ENCODE data around the gene STK39. TPM values are rescaled to one million over a fixed set of nuclear protein-coding genes. Genes with fewer than 3 reads are reported as not detected.

The STK39 gene
- total RNA-seq, 1 donor from 2014 or later, result 24.6 TPM

GRCh38 chr2:167990062-167990461 is 257.3 kb downstream of the STK39 start:
- DNase-seq (ENCODE audit: low spot score), result no peak

DNA sequence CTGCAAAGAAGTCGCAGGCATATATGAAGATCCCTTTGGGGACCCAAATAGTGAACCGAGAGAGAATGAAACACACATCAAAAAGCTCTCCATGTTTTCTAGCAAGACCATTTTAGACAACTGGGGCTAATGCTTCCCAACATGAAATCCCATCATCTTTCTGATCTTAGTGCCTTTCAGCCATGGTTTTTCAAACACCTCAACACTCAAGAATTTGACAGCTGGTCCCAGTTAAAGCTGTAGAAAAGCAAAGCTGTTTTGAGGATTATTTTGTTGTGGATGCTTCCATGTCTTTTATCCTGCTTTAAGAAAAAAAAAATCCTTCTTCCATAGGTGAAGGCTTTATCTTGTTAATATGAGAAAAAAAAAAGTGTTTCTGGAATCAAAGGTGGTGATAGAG is 259.1 kb downstream of the STK39 start:
- DNase-seq (ENCODE audit: low spot score), result no peak
- intact Hi-C loops (cut with DNase I), result no loop called here

More at GRCh38 chr2:167990062-167990461, 257.3 kb downstream of the STK39 start:
- intact Hi-C loops (cut with DNase I), result no loop called here

DNA sequence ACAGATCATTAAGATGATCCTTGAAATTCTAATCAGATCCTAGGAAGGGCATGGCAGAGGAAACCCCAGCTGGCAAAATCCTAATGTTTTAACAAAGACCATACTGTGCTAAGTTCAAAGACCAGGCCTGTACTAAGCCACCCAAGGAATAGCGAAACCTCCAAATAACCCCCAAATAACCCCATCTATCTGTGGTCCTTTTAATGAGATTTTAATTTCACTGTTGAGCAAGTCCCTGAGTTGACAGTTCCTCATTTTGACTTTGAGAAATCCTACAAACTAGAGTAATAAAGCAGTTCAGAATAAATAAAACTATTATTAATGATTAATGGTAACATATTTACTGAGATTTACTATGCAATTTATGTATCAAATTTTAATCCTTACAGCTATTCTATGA is 259.8 kb downstream of the STK39 start:
- no peak for DNase-seq (ENCODE audit: low spot score)
- intact Hi-C loops (cut with DNase I), result no loop called here

GRCh38 chr2:167987026-167987425 is 260.4 kb downstream of the STK39 start:
- intact Hi-C loops (cut with DNase I), result no loop called here
- no peak for DNase-seq (ENCODE audit: low spot score)

DNA sequence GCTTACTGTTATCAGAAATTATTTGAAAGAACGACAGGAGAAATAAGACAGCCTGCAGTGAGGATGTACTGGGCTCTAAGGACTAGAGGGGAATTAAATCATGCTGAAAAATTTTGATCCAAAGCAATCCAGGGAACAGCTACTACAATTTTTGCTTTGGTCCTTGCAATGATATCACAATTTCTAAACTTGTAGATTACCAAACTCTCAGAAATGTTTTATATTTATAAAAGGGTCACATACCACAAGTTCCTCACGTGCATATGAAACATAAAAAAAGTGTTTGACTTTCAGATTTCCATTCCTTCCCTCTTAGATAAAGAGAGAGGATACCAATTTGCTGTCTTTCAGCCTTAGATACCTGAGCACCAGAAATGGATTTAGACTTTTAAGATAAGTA is 261.2 kb downstream of the STK39 start:
- no peak for DNase-seq (ENCODE audit: low spot score)
- intact Hi-C loops (cut with DNase I), result no loop called here

DNA sequence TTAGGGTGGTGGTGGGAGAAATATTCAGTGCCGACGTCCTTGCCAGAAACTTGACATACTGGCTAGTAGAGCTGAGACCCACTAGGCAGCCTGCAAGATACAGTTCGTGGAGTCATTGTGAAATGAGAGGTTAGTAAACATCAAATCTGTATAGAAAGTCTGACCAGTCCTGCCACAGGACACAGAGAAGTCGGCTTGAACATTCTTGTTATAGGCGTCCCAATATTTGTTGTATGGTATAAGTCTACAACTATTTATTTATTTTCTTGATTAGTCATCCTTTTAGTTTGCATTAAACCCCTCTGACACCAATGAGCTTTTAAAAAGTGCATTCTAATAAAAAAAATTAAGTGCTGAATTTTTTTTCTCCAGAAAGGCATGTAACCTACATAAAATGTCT is 265.4 kb downstream of the STK39 start:
- no peak for DNase-seq (ENCODE audit: low spot score)
- intact Hi-C loops (cut with DNase I), result no loop called here

- DNase-seq (ENCODE audit: low spot score), result no peak
- intact Hi-C loops (cut with DNase I), result no loop called here
Observed at GRCh38 chr2:167980439-167980838, 267.0 kb downstream of the STK39 start.

GRCh38 chr2:167972746-167973145 is 274.6 kb downstream of the STK39 start:
- intact Hi-C loops (cut with DNase I), result no loop called here
- no peak for DNase-seq (ENCODE audit: low spot score)

GRCh38 chr2:167972020-167972419 is 275.4 kb downstream of the STK39 start:
- intact Hi-C loops (cut with DNase I), result no loop called here
- no peak for DNase-seq (ENCODE audit: low spot score)

DNA sequence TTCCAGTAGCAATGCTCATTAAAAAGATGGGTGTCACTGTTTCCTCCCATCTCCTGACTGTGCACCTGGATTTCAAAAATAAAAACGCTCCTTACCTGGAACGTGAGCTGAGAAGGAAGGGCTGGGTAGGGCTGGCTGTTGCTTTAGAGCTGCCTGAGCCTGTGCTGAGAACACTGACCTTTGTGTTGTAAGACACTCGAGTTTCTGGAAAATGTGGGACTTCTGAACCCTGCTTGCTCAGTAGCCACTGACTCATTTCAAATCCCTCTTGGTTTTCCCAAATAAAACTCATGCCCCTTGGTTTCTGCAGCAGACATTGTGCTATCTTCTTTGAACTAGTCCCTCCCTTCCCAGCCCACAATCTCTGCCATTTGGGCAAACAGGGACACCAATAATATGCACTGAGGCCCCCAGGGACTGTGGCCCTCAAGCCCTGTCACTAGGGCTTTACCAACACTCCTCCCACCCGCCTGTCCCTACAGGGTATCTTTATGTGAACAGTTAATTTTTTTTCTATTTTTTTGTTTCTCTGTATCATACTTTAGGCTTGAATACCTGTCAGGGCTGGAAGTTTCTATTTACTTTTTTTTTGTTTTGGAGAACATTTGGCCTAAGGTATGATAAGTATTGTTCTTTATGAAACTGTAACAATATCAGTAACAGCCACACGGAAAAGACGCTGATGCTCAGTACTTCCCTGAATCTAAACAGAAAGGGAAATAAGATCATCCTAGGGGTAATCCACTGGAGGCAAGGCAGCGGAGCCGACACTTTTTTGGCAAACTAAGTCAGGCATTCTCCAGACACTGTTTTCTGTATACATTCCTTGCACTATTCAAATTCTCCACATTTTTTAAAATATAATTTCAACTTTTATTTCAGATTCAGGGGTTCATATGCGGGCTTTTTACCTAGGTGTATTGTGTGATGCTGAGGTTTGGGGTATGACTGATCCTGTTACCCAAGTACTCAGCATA is 280.2 kb downstream of the STK39 start:
- intact Hi-C loops (cut with DNase I), result no loop called here

DNA sequence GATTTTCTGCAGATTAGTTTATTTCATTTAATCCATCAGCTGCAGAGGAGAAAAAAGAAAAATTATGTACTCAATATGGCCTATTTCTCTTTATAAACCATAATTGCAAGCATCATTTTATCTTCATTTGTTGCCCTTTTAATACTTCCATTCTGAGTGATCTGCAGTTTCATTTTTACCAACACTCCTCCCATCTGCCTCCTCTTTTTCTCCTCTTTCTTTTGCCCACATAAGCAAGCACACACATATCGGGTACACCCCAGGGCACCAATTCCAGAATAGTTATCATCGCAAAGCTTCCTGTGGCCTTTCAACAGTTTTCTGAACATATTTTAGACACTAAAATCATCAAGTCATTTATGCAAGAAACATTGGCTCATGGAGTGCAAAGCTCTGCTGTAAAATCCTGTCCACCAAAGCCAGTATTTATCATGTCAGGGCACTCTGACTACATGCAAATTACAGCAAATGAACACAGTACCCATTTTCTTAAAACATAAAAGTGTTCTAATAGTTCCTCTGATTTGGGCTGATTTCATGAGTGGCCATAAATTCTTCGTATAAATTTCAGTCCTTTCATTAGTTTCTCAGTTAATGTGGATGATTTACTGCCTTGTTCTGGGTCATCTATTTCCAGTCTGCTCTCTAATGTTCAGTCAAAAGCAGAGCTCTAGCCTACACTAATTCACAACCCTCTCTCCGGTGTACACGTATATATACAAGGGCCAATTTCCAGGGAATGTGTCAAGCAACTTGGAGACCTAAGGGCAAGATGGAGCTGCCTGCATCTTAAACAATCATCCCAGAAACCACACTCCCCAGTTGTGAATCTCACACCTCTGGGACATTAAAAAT is 281.3 kb downstream of the STK39 start:
- intact Hi-C loops (cut with DNase I), result loop anchor here (2.0 kb wide), 1 partner anchor 153 kb away; no protein-coding TSS in a partner anchor
- no peak for DNase-seq (ENCODE audit: low spot score)

More for the DNA sequence above, 280.2 kb downstream of the STK39 start:
- DNase-seq (ENCODE audit: low spot score), result no peak

DNA sequence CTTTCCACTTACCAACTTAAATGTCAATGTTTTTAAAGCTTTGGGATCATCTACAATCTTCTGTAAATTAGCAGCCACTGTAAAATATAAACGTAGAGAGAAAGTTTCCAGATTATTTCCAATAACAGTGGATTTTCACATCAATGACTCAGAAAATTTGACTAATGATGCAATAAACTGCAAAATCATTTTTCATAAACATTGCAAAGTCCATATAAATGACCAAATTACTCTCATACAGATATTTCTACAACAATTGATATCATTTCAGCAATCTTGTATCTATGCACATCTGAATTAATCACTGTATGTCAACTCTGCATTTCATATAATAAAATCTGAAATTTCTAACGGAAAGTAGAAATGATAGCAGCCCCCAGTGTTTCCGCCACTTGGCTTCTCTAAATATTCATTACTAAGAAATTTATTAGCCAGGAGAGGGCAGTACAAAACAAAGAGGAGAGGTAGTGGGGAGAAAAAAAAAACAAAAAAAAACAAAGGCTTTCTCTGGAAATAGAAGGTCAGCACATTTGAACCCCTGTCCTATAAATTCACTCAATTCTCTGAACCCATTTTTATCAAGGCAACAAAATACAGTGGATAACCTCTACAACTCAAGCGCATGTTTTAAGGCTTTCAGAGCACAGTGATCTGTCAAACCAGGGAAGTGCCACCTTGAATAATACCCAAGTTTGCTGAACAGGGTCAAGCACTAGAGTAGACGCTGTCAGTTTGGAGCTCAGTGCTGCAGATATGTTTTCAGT is 282.6 kb downstream of the STK39 start:
- intact Hi-C loops (cut with DNase I), result loop anchor here (2.0 kb wide), 1 partner anchor 154 kb away; no protein-coding TSS in a partner anchor

GRCh38 chr2:167963899-167964649 is 283.3 kb downstream of the STK39 start:
- DNase-seq (ENCODE audit: low spot score), result no peak
- intact Hi-C loops (cut with DNase I), result loop anchor here (2.0 kb wide), 1 partner anchor 155 kb away; no protein-coding TSS in a partner anchor

More for the DNA sequence above, 282.6 kb downstream of the STK39 start:
- no peak for DNase-seq (ENCODE audit: low spot score)

DNA sequence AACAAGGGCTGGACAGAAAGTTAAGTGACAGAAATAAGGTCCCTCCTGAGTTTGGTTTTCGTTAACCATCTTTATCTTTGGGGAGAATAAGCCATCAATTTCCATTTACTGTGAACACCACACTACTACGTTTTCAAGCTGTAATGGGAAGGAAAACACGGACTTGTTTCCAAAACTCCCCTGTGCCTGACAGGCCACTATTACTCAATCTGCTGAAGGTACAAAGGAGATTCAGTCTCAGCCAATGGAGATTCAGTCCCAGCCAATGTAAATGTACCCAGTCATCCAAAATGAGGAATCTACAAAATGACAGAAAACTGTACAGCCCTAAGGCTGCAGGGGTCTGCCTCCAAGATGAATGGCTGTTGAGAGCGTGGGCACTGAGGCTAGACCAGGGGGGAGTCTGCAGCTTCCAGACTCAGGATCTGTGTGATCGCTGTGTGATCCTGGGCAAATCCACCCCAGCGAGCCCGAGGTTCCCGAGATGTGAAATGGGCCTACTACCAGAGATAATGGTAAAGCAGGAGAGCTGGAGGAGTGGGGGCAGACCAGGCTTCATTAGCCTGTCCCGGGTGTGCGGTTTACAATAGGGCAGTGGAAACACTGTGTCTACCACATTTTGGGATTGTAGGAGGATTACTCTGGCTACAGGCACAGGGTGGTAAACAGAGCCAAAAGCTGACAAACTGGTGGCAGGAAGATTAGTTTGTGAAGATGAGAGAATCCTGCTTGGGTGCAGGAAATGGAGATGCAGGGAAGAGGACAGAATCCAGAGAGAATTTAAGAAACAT is 284.8 kb downstream of the STK39 start:
- intact Hi-C loops (cut with DNase I), result no loop called here

DNA sequence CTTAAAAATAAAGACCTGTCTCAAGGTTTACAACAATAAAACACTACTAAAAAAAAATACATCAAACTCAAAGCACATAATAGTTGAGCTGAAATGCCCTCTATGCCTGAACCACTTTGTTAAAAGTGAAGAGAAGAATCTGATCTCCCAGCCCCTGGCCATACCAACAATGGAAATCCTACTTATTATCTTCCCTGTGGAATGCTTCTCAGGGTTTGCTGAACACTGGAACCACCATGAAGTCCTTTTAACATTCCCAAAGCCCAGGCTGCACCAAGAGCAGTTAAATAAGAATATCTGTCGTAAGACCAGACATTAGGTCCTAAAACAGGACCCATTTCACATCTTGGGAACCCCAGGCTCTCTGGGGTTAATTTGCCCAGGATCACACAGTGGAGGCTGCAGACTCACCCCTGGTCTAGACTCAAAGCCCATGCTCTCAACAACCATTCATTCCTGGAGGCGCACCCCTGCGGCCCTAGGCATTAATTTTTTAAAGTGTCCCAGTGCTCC is 285.8 kb downstream of the STK39 start:
- intact Hi-C loops (cut with DNase I), result no loop called here

More for the DNA sequence above, 284.8 kb downstream of the STK39 start:
- no peak for DNase-seq (ENCODE audit: low spot score)

GRCh38 chr2:167960089-167960747 is 287.2 kb downstream of the STK39 start:
- intact Hi-C loops (cut with DNase I), result no loop called here
- DNase-seq (ENCODE audit: low spot score), result no peak

More for the DNA sequence above, 285.8 kb downstream of the STK39 start:
- no peak for DNase-seq (ENCODE audit: low spot score)

DNA sequence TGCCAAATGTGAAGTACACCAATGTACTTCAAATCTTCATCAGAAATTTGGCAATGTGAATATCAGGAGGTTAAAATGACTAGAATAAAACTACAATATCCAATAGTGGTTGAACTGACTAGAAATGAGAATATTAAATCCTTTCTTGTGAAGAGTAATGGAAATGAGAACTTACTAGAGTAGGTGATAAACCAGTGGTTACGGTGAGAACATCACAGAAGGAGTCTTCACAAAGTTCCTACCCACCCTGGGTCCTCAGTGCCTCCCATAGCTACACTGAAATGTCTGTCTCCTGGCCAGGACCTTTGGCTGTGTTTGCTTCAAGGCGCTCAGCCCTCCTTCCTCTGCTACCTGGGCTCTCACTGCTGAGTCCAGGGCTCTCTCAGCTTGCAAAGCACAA is 289.7 kb downstream of the STK39 start:
- DNase-seq (ENCODE audit: low spot score), result no peak
- intact Hi-C loops (cut with DNase I), result no loop called here
